HG02973 (cell line): ENCODE results near the gene C8A.

Source experiments
- ATAC-seq: cut with Tn5 transposase; IDR thresholded peaks from one replicate; pipeline ENCODE4 v1.9.1; 2021; ENCODE audit warnings: moderate library complexity; ENCODE audit not compliant: unreplicated experiment

Gene C8A

GRCh38 chr1:56836359-56836758 is 18.2 kb upstream of the C8A start:
- no peak for ATAC-seq

GRCh38 chr1:56837244-56837939 is 17.2 kb upstream of the C8A start:
- ATAC-seq = no peak

GRCh38 chr1:56838759-56839158 is 15.8 kb upstream of the C8A start:
- no peak for ATAC-seq

GRCh38 chr1:56843544-56843943 is 11.1 kb upstream of the C8A start:
- ATAC-seq = no peak

GRCh38 chr1:56844545-56845136 is 10.0 kb upstream of the C8A start:
- ATAC-seq = no peak

- ATAC-seq = no peak
Observed at GRCh38 chr1:56845343-56845742, 9.3 kb upstream of the C8A start.

- no peak for ATAC-seq
Observed at GRCh38 chr1:56849750-56850149, 4.8 kb upstream of the C8A start.

GRCh38 chr1:56850411-56850810 is 4.2 kb upstream of the C8A start:
- ATAC-seq = no peak

GRCh38 chr1:56850922-56851321 is 3.7 kb upstream of the C8A start:
- ATAC-seq = no peak

GRCh38 chr1:56852476-56852875 is 2.1 kb upstream of the C8A start:
- no peak for ATAC-seq

GRCh38 chr1:56855190-56855589 is 593 bp downstream of the C8A start:
- ATAC-seq = no peak

- no peak for ATAC-seq
Observed at GRCh38 chr1:56856186-56856585, 1.6 kb downstream of the C8A start.

GRCh38 chr1:56859287-56859686 is 4.7 kb downstream of the C8A start:
- no peak for ATAC-seq

GRCh38 chr1:56863265-56863992 is 8.8 kb downstream of the C8A start:
- ATAC-seq = no peak

GRCh38 chr1:56864430-56864829 is 9.8 kb downstream of the C8A start:
- no peak for ATAC-seq

GRCh38 chr1:56866656-56867055 is 12.1 kb downstream of the C8A start:
- ATAC-seq = no peak

- no peak for ATAC-seq
Observed at GRCh38 chr1:56867491-56867890, 12.9 kb downstream of the C8A start.

GRCh38 chr1:56868761-56869160 is 14.2 kb downstream of the C8A start:
- ATAC-seq = no peak

GRCh38 chr1:56872597-56872996 is 18.0 kb downstream of the C8A start:
- no peak for ATAC-seq

- no peak for ATAC-seq
Observed at GRCh38 chr1:56873213-56873612, 18.6 kb downstream of the C8A start.

GRCh38 chr1:56874689-56875088 is 20.1 kb downstream of the C8A start:
- ATAC-seq = no peak

- ATAC-seq = no peak
Observed at GRCh38 chr1:56877973-56878372, 23.4 kb downstream of the C8A start.
